HCT116 (cell line): ENCODE measurements around the gene RABIF. TPM values are rescaled to one million over a fixed set of nuclear protein-coding genes. Genes with fewer than 3 reads are reported as not detected.

Experiments
- ATAC-seq: fragments of 200-7000 bp; cut with Tn5 transposase; 2 replicates; pipeline ENCODE4 v1.9.1; 2020; ENCODE audit warnings: mild to moderate bottlenecking, moderate library complexity
- BruUV-seq: library from RNA; stranded (reverse); fragments of 400-500 nt; replicated peaks from 2 replicates; lab custom pipeline; 2021; lab: Mats Ljungman, UMichigan
- CTCF ChIA-PET: fragments of 300-600 bp; sonication (Branson Sonifier 250); formaldehyde crosslinking; loops from one replicate; lab custom pipeline; 2021; ENCODE audit warnings: antibody characterized with exemption; lab: Charles Lee
- POLR2A ChIA-PET: fragments of 300-600, 350-600 bp; sonication (Branson Sonifier 250); formaldehyde crosslinking; loops from one replicate; lab custom pipeline; 2021; ENCODE audit warnings: antibody characterized with exemption; lab: Charles Lee
- RAD21 ChIA-PET, 2 experiments: fragments of 300-600 bp; sonication (Branson Sonifier 250); formaldehyde crosslinking; loops; one replicate each; lab custom pipeline; 2023; ENCODE audit warnings: low total read pairs in 2 of 2; ENCODE audit not compliant: uncharacterized antibody in 2 of 2, unreplicated experiment in 2 of 2, low non-redundant PET in 1 of 2; lab: Charles Lee
- DNase-seq: peaks from one replicate; pipeline ENCODE4 v3.0.0-alpha.2; 2010; ENCODE audit warnings: low read depth, low spot score
- H2AFZ ChIP-seq: fragments of 200-600 bp; shearing (Covaris generic), sonication (generic); 2 replicates; pipeline ENCODE4 v1.6.1; 2017; ENCODE audit warnings: low read depth, mixed run types, mixed read lengths, antibody characterized with exemption, low read length; ENCODE audit not compliant: poor library complexity, severe bottlenecking
- H3K27ac ChIP-seq: 2 replicates; pipeline ENCODE4 v1.5.1; 2012; ENCODE audit warnings: low read depth, low read length
- H3K27me3 ChIP-seq: fragments of 200-600 bp; sonication (generic); 2 replicates; pipeline ENCODE4 v1.6.1; 2016; ENCODE audit warnings: mixed run types, low read length, mixed read lengths; ENCODE audit not compliant: insufficient read depth
- H3K36me3 ChIP-seq, 2 experiments: fragments of 200-500 bp in 1 of 2; fragments of 200-600 bp in 1 of 2; sonication (Bioruptor generic) in 1 of 2; sonication (generic) in 1 of 2; 2 replicates each; pipeline versions ENCODE4 v1.5.1 to v1.6.1; 2014 to 2016; ENCODE audit warnings: low read length in 2 of 2, inconsistent platforms in 1 of 2, mixed read lengths in 1 of 2, mixed run types in 1 of 2; ENCODE audit not compliant: insufficient read depth in 2 of 2, control insufficient read depth in 1 of 2
- H3K4me1 ChIP-seq, 2 experiments: fragments of 200-600 bp in 1 of 2; sonication (generic) in 1 of 2; 2 replicates each; pipeline versions ENCODE4 v1.5.1 to v1.6.1; 2012 to 2017; ENCODE audit warnings: low read length in 2 of 2, inconsistent platforms in 1 of 2, mild to moderate bottlenecking in 1 of 2, mixed read lengths in 1 of 2, mixed run types in 1 of 2, moderate library complexity in 1 of 2; ENCODE audit not compliant: insufficient read depth in 2 of 2, control insufficient read depth in 1 of 2
- H3K4me2 ChIP-seq: fragments of 200-600 bp; sonication (generic); 2 replicates; pipeline ENCODE4 v1.6.1; 2017; ENCODE audit warnings: mixed run types, low read length, mixed read lengths
- H3K4me3 ChIP-seq, 2 experiments: fragments of 200-600 bp in 1 of 2; sonication (generic) in 1 of 2; replicated peaks in 1 of 2; 2 replicates each; pipeline ENCODE4 v1.5.1; 2011 to 2016; ENCODE audit warnings: low read length in 2 of 2, control low read depth in 1 of 2, low read depth in 1 of 2, mild to moderate bottlenecking in 1 of 2, mixed read lengths in 1 of 2, mixed run types in 1 of 2
- H3K79me2 ChIP-seq: fragments of 200-600 bp; sonication (generic); 2 replicates; pipeline ENCODE4 v1.6.1; 2017; ENCODE audit warnings: mild to moderate bottlenecking, mixed run types, low read length, moderate library complexity, mixed read lengths; ENCODE audit not compliant: insufficient read depth
- H3K9ac ChIP-seq: fragments of 200-600 bp; sonication (generic); 2 replicates; pipeline ENCODE4 v1.6.1; 2016; ENCODE audit warnings: low read length, mixed read lengths
- H3K9me2 ChIP-seq: fragments of 200-600 bp; sonication (generic), shearing (Covaris generic); 2 replicates; pipeline ENCODE4 v1.6.1; 2017; ENCODE audit warnings: mixed run types, mild to moderate bottlenecking, moderate library complexity; ENCODE audit not compliant: insufficient read depth
- H3K9me3 ChIP-seq, 2 experiments: fragments of 200-500 bp in 1 of 2; fragments of 200-600 bp in 1 of 2; sonication (Bioruptor generic) in 1 of 2; sonication (generic) in 1 of 2; 2 replicates each; pipeline ENCODE4 v1.6.1; 2014 to 2017; ENCODE audit warnings: low read length in 2 of 2, mixed read lengths in 2 of 2, inconsistent platforms in 1 of 2, low read depth in 1 of 2, mild to moderate bottlenecking in 1 of 2, mixed run types in 1 of 2, moderate library complexity in 1 of 2; ENCODE audit not compliant: control insufficient read depth in 1 of 2, insufficient read depth in 1 of 2
- H4K20me1 ChIP-seq: fragments of 200-600 bp; sonication (generic), shearing (Covaris generic); 2 replicates; pipeline ENCODE4 v1.6.1; 2017; ENCODE audit warnings: mixed run types, mild to moderate bottlenecking, moderate library complexity; ENCODE audit not compliant: insufficient read depth
- CEBPB ChIP-seq: IDR thresholded peaks from 2 replicates; pipeline ENCODE4 v1.6.1; 2012; ENCODE audit warnings: low read depth
- EZH2 ChIP-seq: fragments of 200-600 bp; sonication (generic); IDR thresholded peaks from 2 replicates; pipeline ENCODE4 v1.6.1; 2017; ENCODE audit warnings: antibody characterized with exemption, mixed run types
- EZH2phosphoT487 ChIP-seq: fragments of 200-600 bp; IDR thresholded peaks from 2 replicates; pipeline ENCODE4 v1.6.1; 2018; ENCODE audit warnings: antibody characterized with exemption, borderline replicate concordance
- FOSL1 ChIP-seq: IDR thresholded peaks from 2 replicates; pipeline ENCODE4 v1.6.1; 2012; ENCODE audit warnings: low read depth
- JUND ChIP-seq: IDR thresholded peaks from 2 replicates; pipeline ENCODE4 v1.6.1; 2012
- POLR2A ChIP-seq: IDR thresholded peaks from 2 replicates; pipeline ENCODE4 v1.7.0; 2011; ENCODE audit warnings: borderline replicate concordance; ENCODE audit not compliant: insufficient read depth, insufficient read length; ENCODE audit errors: extremely low read depth
- POLR2AphosphoS5 ChIP-seq: IDR thresholded peaks from 2 replicates; pipeline ENCODE4 v1.6.1; 2011; ENCODE audit warnings: mild to moderate bottlenecking, low read depth, low read length, moderate library complexity
- RAD21 ChIP-seq: IDR thresholded peaks from 2 replicates; pipeline ENCODE4 v1.6.1; 2012; ENCODE audit warnings: low read depth, mild to moderate bottlenecking
- SIN3A ChIP-seq: IDR thresholded peaks from 2 replicates; pipeline ENCODE4 v1.6.1; 2012; ENCODE audit warnings: low read depth
- SP1 ChIP-seq: IDR thresholded peaks from 2 replicates; pipeline ENCODE4 v1.6.1; 2012; ENCODE audit warnings: low read depth
- SRF ChIP-seq: IDR thresholded peaks from 2 replicates; pipeline ENCODE4 v1.6.1; 2012; ENCODE audit warnings: low read depth
- ZBTB33 ChIP-seq: IDR thresholded peaks from 2 replicates; pipeline ENCODE4 v1.6.1; 2011; ENCODE audit warnings: mild to moderate bottlenecking, low read length, moderate library complexity; ENCODE audit not compliant: insufficient replicate concordance; ENCODE audit errors: extremely low read depth
- ZFX ChIP-seq: fragments of 450-650 bp; IDR thresholded peaks from 2 replicates; pipeline ENCODE4 v1.6.1; 2017
- ZNF274 ChIP-seq: fragments of 200-500 bp; sonication (Bioruptor generic); IDR thresholded peaks from 2 replicates; pipeline ENCODE4 v1.6.1; 2014; ENCODE audit warnings: mild to moderate bottlenecking, low read depth, low read length, inconsistent platforms
- intact Hi-C: fragments of 100-400 bp; cut with micrococcal nuclease; formaldehyde crosslinking; loops from 2 replicates; pipeline ENCODE4 v1.10.0; 2022
- total RNA-seq: library from RNA; stranded (reverse); gene quantifications from one replicate; pipeline ENCODE4 v1.2.1, GENCODE V29; 2021; ENCODE audit not compliant: unreplicated experiment
- TF ChIP-seq, protein P1 (sequence below), 3 experiments: fragments of 200-600 bp in 1 of 3; sonication (generic) in 1 of 3; IDR thresholded peaks in 2 of 3; conservative IDR thresholded peaks in 1 of 3; 2 replicates each; pipeline ENCODE4 v1.5.1; 2012 to 2017; ENCODE audit warnings: low read depth in 2 of 3, low read length in 2 of 3, antibody characterized with exemption in 1 of 3, borderline replicate concordance in 1 of 3, control low read depth in 1 of 3, mild to moderate bottlenecking in 1 of 3, mixed read lengths in 1 of 3, mixed run types in 1 of 3, moderate library complexity in 1 of 3; ENCODE audit not compliant: insufficient read depth in 1 of 3
- TF ChIP-seq, protein P2 (sequence below): IDR thresholded peaks from 2 replicates; pipeline ENCODE4 v1.6.1; 2012
- TF ChIP-seq, protein P3 (sequence below): IDR thresholded peaks from 2 replicates; pipeline ENCODE4 v1.6.1; 2012

RABIF gene
- total RNA-seq, 1 experiment from 2014 or later = 5.4 TPM

DNA sequence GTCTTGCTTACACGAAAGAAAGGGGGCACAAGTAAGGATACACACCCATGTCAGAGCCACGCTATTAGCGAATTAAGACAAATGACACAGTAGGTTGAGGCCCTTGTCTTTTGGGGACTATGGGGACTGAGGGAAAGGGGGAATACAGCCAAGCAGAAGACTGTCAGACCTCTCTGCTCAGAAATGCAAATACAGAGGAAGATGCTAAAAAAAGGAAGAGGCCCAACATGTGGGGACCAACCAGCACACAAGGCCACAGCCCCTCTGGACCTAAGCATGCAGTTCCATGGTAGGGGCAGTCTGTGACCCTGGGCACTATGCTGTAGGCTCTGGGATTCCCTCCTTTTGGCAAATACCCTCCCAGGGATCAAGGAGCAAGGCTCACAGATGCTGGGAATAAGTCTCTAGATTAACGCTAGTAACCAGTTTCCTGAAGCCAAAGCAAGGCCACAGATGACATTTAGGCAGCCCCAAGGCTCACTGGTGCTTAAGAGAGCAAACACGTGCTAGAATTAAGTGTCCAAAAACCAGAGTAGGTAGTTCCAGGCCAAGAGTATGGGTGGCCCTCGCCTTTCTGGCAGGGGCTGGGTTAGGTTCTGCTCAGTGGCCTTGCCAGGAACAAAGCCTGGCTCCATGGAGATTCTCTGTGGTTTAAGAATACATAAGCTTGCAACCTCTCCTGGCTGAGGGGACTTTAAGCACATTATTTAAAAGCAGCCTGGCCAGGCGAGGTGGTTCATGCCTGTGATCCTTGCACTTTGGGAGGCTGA, 38.2 kb downstream of the RABIF start:
- H2AFZ ChIP-seq = no peak overlapping the region
- intact Hi-C loops = loop anchor here (5.0 kb wide), 2 partner anchors 38 to 98 kb away; partner anchors contain the start of gene PCAT6
- H3K27me3 ChIP-seq = no peaks in the 10 kb centered on the region
- no peaks in the 10 kb centered on the region for H3K36me3 ChIP-seq
- TF ChIP-seq POLR2A = no peak
- TF ChIP-seq ZBTB33 = no peak
- no peak for TF ChIP-seq CEBPB
- TF ChIP-seq ZNF274 = no peak
- TF ChIP-seq, protein P1, sequence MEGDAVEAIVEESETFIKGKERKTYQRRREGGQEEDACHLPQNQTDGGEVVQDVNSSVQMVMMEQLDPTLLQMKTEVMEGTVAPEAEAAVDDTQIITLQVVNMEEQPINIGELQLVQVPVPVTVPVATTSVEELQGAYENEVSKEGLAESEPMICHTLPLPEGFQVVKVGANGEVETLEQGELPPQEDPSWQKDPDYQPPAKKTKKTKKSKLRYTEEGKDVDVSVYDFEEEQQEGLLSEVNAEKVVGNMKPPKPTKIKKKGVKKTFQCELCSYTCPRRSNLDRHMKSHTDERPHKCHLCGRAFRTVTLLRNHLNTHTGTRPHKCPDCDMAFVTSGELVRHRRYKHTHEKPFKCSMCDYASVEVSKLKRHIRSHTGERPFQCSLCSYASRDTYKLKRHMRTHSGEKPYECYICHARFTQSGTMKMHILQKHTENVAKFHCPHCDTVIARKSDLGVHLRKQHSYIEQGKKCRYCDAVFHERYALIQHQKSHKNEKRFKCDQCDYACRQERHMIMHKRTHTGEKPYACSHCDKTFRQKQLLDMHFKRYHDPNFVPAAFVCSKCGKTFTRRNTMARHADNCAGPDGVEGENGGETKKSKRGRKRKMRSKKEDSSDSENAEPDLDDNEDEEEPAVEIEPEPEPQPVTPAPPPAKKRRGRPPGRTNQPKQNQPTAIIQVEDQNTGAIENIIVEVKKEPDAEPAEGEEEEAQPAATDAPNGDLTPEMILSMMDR (IDR thresholded peaks at IDR 0.05 in 2 of 3, conservative IDR thresholded peaks at IDR 0.05 in 1 of 3; ENCODE audit: borderline replicate concordance in 1 of 3, insufficient read depth in 1 of 3, low read depth in 2 of 3, low read length in 2 of 3) = no peak
- TF ChIP-seq, protein P2, sequence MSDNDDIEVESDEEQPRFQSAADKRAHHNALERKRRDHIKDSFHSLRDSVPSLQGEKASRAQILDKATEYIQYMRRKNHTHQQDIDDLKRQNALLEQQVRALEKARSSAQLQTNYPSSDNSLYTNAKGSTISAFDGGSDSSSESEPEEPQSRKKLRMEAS = no peak
- TF ChIP-seq SRF = no peak
- no peak for TF ChIP-seq SP1
- TF ChIP-seq SIN3A = no peak
- no peak for TF ChIP-seq EZH2
- no peak for TF ChIP-seq JUND
- TF ChIP-seq FOSL1 = no peak
- TF ChIP-seq EZH2phosphoT487 = no peak
- TF ChIP-seq, protein P3, sequence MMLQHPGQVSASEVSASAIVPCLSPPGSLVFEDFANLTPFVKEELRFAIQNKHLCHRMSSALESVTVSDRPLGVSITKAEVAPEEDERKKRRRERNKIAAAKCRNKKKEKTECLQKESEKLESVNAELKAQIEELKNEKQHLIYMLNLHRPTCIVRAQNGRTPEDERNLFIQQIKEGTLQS = no peak
- TF ChIP-seq ZFX = no peak
- no peak for TF ChIP-seq POLR2AphosphoS5
- TF ChIP-seq RAD21 = no peak
- no peak for ATAC-seq
- H3K9ac ChIP-seq = no peak overlapping the region
- DNase-seq = no peak
- H3K9me3 ChIP-seq = no peaks in the 10 kb centered on the region
- no peaks in the 10 kb centered on the region for H3K79me2 ChIP-seq
- ChIA-PET POLR2A (no interaction called here), CTCF (no interaction called here), RAD21 (interaction anchor here in 1 of 2 experiments (0.7 kb wide), 1 partner anchor 93 kb away, joined by 3 read pairs; no protein-coding TSS in a partner anchor)
- H3K4me1 ChIP-seq = peaks cover 0 to 4% of the 10 kb centered on the region in 2 experiments; a peak in 2 of 4 replicates
- no peak overlapping the region for H3K4me2 ChIP-seq
- no peak overlapping the region for H3K27ac ChIP-seq
- no peaks in the 10 kb centered on the region for H4K20me1 ChIP-seq
- no peaks in the 10 kb centered on the region for H3K9me2 ChIP-seq
- no peak overlapping the region for H3K4me3 ChIP-seq
- no TSS peak for BruUV-seq
